ENCODE measurements around the gene RIOK1. TPM values are rescaled to one million over a fixed set of nuclear protein-coding genes. Genes with fewer than 3 reads are reported as not detected.

The RIOK1 gene
- total and polyA plus RNA-seq, 12 donors, result 6.0 to 21.1 (median 14.9) TPM

DNA sequence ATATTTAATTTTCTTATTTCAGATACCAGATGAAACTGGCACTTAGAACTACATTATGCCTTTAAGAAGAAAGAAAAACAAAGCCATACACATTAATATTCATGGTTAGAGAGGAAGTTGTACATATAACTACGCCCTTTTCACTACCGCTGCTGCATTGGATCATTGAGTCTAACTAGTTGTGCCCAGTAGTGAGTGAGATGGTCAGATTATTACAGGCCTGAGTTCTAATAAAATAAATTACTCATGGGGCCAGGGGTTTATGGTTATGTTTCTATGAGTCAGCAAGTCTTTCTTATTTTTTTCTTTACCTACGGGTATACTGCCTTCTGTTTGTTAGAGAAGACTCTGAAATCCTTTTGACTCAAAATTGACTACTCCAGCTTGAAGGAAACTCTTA is 11.5 kb downstream of the RIOK1 start:
- intact Hi-C loops (cut with DNase I), result no loop called here
- H3K36me3 ChIP-seq (replicated peaks in 1 of 2), result peaks cover 0 to 52% of the 10 kb centered on the region in 2 donors
- no peak overlapping the region for H3K27ac ChIP-seq
- H3K4me1 ChIP-seq (replicated peaks in 1 of 2), result no peaks in the 10 kb centered on the region
- H3K9me3 ChIP-seq (replicated peaks in 1 of 3), result no peaks in the 10 kb centered on the region
- 73 to 85% (median 79%) methylated on average over 3 of the region's 3 CpGs for WGBS, 4 donors
- no peak for DNase-seq
- TF ChIP-seq, protein P1, sequence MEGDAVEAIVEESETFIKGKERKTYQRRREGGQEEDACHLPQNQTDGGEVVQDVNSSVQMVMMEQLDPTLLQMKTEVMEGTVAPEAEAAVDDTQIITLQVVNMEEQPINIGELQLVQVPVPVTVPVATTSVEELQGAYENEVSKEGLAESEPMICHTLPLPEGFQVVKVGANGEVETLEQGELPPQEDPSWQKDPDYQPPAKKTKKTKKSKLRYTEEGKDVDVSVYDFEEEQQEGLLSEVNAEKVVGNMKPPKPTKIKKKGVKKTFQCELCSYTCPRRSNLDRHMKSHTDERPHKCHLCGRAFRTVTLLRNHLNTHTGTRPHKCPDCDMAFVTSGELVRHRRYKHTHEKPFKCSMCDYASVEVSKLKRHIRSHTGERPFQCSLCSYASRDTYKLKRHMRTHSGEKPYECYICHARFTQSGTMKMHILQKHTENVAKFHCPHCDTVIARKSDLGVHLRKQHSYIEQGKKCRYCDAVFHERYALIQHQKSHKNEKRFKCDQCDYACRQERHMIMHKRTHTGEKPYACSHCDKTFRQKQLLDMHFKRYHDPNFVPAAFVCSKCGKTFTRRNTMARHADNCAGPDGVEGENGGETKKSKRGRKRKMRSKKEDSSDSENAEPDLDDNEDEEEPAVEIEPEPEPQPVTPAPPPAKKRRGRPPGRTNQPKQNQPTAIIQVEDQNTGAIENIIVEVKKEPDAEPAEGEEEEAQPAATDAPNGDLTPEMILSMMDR (IDR thresholded peaks at IDR 0.05), result no peak
- no peak for TF ChIP-seq POLR2A (IDR thresholded peaks at IDR 0.05)
- no peak overlapping the region for H3K4me3 ChIP-seq
- no peaks in the 10 kb centered on the region for H3K27me3 ChIP-seq

DNA sequence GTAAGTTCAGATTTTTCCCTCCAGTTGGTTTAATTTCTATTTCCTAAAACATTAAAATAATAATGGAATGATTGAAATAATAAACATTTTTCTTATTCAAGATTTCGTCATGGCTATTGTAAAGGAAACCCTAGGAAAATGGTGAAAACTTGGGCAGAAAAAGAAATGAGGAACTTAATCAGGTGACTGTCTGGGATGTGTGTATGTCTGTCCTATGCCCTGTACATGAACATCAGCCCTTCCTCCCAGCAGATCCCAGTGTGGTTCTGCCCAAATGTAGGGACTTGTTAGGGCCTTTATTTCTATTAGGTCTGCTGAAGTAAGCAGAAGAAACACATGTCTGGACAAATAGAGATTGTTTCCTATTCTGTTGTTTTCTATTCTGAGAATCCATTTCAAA is 13.1 kb downstream of the RIOK1 start:
- no peaks in the 10 kb centered on the region for H3K9me3 ChIP-seq (replicated peaks in 1 of 3)
- intact Hi-C loops (cut with DNase I), result no loop called here
- WGBS, 4 donors, result 69 to 88% (median 80%) methylated on average over 1 of the region's 1 CpG
- no peaks in the 10 kb centered on the region for H3K27me3 ChIP-seq
- H3K4me1 ChIP-seq (replicated peaks in 1 of 2), result no peaks in the 10 kb centered on the region
- TF ChIP-seq, protein P1 (IDR thresholded peaks at IDR 0.05), result no peak
- no peak for TF ChIP-seq POLR2A (IDR thresholded peaks at IDR 0.05)
- DNase-seq, result peak in 1 of 7 donors; percentile 11
- peaks cover 0 to 57% of the 10 kb centered on the region in 2 donors for H3K36me3 ChIP-seq (replicated peaks in 1 of 2)
- H3K4me3 ChIP-seq, result no peak overlapping the region
- no peak overlapping the region for H3K27ac ChIP-seq

DNA sequence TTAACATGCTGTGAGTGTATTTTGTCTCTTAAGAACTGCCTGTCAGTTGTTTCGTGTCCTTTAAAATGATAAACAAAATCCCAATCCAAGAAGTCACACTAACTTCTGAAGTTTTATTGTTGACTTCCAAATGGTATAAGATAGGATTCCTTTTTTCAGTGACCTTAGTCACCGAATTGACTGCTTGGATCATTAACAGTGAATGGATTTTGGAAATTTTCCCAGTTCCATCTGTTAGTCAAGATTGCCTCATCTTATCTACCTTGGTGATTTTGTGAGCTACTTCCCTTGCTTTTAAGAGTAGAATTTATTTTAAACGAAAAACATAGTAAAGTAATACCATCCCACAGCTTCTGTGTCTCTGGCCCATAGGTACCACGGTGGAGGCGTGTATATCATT is 14.9 kb downstream of the RIOK1 start:
- H3K4me3 ChIP-seq, result no peak overlapping the region
- intact Hi-C loops (cut with DNase I), result no loop called here
- no peak overlapping the region for H3K27ac ChIP-seq
- H3K4me1 ChIP-seq (replicated peaks in 1 of 2), result no peaks in the 10 kb centered on the region
- TF ChIP-seq, protein P1 (IDR thresholded peaks at IDR 0.05), result no peak
- TF ChIP-seq POLR2A (IDR thresholded peaks at IDR 0.05), result no peak
- H3K9me3 ChIP-seq (replicated peaks in 1 of 3), result no peaks in the 10 kb centered on the region
- DNase-seq, result no peak
- H3K27me3 ChIP-seq, result no peaks in the 10 kb centered on the region
- peaks cover 0 to 66% of the 10 kb centered on the region in 2 donors for H3K36me3 ChIP-seq (replicated peaks in 1 of 2)
- WGBS, 4 donors, result 79 to 84% (median 81%) methylated on average over 5 of the region's 5 CpGs

DNA sequence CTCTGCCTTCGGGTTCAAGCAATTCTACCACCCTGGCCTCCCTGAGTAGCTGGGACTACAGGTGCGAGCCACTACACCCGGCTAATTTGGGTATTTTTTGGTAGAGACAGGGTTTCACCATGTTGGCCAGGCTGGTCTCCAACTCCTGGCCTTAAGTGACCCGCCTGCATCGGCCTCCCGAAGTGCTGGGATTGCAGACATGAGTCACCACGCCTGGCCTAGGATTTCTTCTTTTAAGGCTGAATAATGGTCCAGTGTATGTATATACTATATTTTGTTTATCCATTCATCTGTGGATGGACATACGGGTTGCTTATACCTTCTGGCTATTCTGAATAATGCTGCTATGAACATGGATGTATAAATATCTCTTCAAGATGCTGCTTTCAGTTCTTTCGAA is 17.1 kb downstream of the RIOK1 start:
- 80 to 87% (median 83%) methylated on average over 9 of the region's 9 CpGs for WGBS, 4 donors
- Histone ChIP-seq H3K27me3 (no peaks in the 10 kb centered on the region), H3K27ac (no peak overlapping the region), H3K9me3 (replicated peaks in 1 of 3) (no peaks in the 10 kb centered on the region), H3K36me3 (replicated peaks in 1 of 2) (peaks cover 0 to 82% of the 10 kb centered on the region in 2 donors), H3K4me1 (replicated peaks in 1 of 2) (no peaks in the 10 kb centered on the region), H3K4me3 (no peak overlapping the region)
- intact Hi-C loops (cut with DNase I), result no loop called here
- DNase-seq, result peak in 1 of 7 donors; percentile 16
- TF ChIP-seq POLR2A (IDR thresholded peaks at IDR 0.05), result no peak
- TF ChIP-seq, protein P1 (IDR thresholded peaks at IDR 0.05), result no peak
